Endodermal cell (in vitro differentiated cells): ENCODE results near the gene OSBPL5. TPM values are rescaled to one million over a fixed set of nuclear protein-coding genes. Genes with fewer than 3 reads are reported as not detected.
A peak's percentile ranks its signal among the peaks of the same experiment; 100 is the strongest.

Source experiments
- DNase-seq: peaks from one replicate; pipeline ENCODE4 v3.0.0-alpha.2; 2017
- H3K27ac ChIP-seq: 2 replicates; pipeline ENCODE4 v1.5.1; 2013; ENCODE audit warnings: mild to moderate bottlenecking, low read depth, low read length, moderate library complexity
- H3K27me3 ChIP-seq: 2 replicates; pipeline ENCODE4 v1.6.1; 2013; ENCODE audit warnings: mild to moderate bottlenecking, low read length, moderate library complexity; ENCODE audit not compliant: insufficient read depth, control insufficient read depth, poor library complexity, severe bottlenecking
- H3K36me3 ChIP-seq: 2 replicates; pipeline ENCODE4 v1.7.0; 2013; ENCODE audit warnings: mild to moderate bottlenecking, low read length, moderate library complexity; ENCODE audit not compliant: control insufficient read depth, insufficient read depth
- H3K4me1 ChIP-seq: one replicate; pipeline ENCODE4 v1.7.0; 2013; ENCODE audit warnings: low read length; ENCODE audit not compliant: control insufficient read depth, insufficient read depth
- H3K4me3 ChIP-seq: 2 replicates; pipeline ENCODE4 v1.5.1; 2013; ENCODE audit warnings: mild to moderate bottlenecking, low read length, moderate library complexity
- H3K9ac ChIP-seq: 2 replicates; pipeline ENCODE4 v1.6.1; 2013; ENCODE audit warnings: mild to moderate bottlenecking, low read length, moderate library complexity; ENCODE audit not compliant: poor library complexity, severe bottlenecking; ENCODE audit errors: extremely low read depth
- H3K9me3 ChIP-seq: 2 replicates; pipeline ENCODE4 v1.6.1; 2013; ENCODE audit warnings: mild to moderate bottlenecking, low read length, moderate library complexity; ENCODE audit not compliant: control insufficient read depth
- H3K27ac Mint-ChIP-seq: 2 replicates; pipeline ENCODE4 v1.8.0; 2020; ENCODE audit warnings: mixed read lengths
- H3K27me3 Mint-ChIP-seq: 2 replicates; pipeline ENCODE4 v1.8.0; 2021; ENCODE audit warnings: mild to moderate bottlenecking, mixed read lengths; ENCODE audit not compliant: insufficient read depth
- H3K36me3 Mint-ChIP-seq: 2 replicates; pipeline ENCODE4 v1.8.0; 2020; ENCODE audit warnings: low read depth, mixed read lengths
- H3K4me1 Mint-ChIP-seq: 2 replicates; pipeline ENCODE4 v1.8.0; 2020; ENCODE audit warnings: mixed read lengths
- H3K4me3 Mint-ChIP-seq: 2 replicates; pipeline ENCODE4 v1.8.0; 2020; ENCODE audit warnings: mild to moderate bottlenecking, moderate library complexity, mixed read lengths
- H3K9me3 Mint-ChIP-seq: 2 replicates; pipeline ENCODE4 v1.8.0; 2020; ENCODE audit warnings: mild to moderate bottlenecking, mixed read lengths
- WGBS, 2 experiments: methylation state at CpG; one replicate each; pipeline versions ENCODE4 v1.1.5 to v1.1.7; 2013; ENCODE audit warnings: missing lambda C conversion rate in 2 of 2, mixed read lengths in 1 of 2; ENCODE audit not compliant: insufficient coverage in 1 of 2, insufficient read length in 1 of 2; 5-methylcytosine and 5-hydroxymethylcytosine counted together
- total RNA-seq, 2 donors: library from RNA; stranded (reverse); fragmentation: NEBNext Ultra II Directional in 1 of 2; extraction: Animal tissue kit (Norgen Biotek cat#: 25700) in 1 of 2; gene quantifications; 2 replicates in 1 of 2; 3 replicates in 1 of 2; pipeline ENCODE4 v1.2.1, GENCODE V29; 2021
- TF ChIP-seq, protein P1 (sequence below): fragments of 200-600 bp; sonication (generic); conservative IDR thresholded peaks from 2 replicates; pipeline ENCODE4 v1.5.0; 2021; ENCODE audit warnings: antibody characterized with exemption, mild to moderate bottlenecking

OSBPL5 gene
- total RNA-seq, 2 donors from 2014 or later: 1.2 to 4.8 TPM

GRCh38 chr11:3167143-3168119 lies 2.3 kb upstream of the OSBPL5 start:
- no peaks in the 10 kb centered on the region for H3K36me3 ChIP-seq
- peaks cover 12% of the 10 kb centered on the region for H3K4me1 ChIP-seq
- peaks cover 90% of the 10 kb centered on the region for H3K27me3 Mint-ChIP-seq
- 89 to 91% methylated on average over 17 to 20 of the region's 20 CpGs for WGBS, 2 experiments
- H3K27ac ChIP-seq: no peak overlapping the region
- H3K9me3 ChIP-seq: no peaks in the 10 kb centered on the region
- no peak for DNase-seq
- H3K4me3 ChIP-seq: no peak overlapping the region
- peaks cover 94% of the 10 kb centered on the region for H3K27me3 ChIP-seq
- H3K36me3 Mint-ChIP-seq: no peaks in the 10 kb centered on the region
- no peak overlapping the region for H3K27ac Mint-ChIP-seq
- peaks cover 12% of the 10 kb centered on the region for H3K4me1 Mint-ChIP-seq
- H3K9ac ChIP-seq: no peak overlapping the region
- no peak overlapping the region for H3K4me3 Mint-ChIP-seq
- TF ChIP-seq, protein P1, sequence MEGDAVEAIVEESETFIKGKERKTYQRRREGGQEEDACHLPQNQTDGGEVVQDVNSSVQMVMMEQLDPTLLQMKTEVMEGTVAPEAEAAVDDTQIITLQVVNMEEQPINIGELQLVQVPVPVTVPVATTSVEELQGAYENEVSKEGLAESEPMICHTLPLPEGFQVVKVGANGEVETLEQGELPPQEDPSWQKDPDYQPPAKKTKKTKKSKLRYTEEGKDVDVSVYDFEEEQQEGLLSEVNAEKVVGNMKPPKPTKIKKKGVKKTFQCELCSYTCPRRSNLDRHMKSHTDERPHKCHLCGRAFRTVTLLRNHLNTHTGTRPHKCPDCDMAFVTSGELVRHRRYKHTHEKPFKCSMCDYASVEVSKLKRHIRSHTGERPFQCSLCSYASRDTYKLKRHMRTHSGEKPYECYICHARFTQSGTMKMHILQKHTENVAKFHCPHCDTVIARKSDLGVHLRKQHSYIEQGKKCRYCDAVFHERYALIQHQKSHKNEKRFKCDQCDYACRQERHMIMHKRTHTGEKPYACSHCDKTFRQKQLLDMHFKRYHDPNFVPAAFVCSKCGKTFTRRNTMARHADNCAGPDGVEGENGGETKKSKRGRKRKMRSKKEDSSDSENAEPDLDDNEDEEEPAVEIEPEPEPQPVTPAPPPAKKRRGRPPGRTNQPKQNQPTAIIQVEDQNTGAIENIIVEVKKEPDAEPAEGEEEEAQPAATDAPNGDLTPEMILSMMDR: peak; percentile 26
- H3K9me3 Mint-ChIP-seq: no peaks in the 10 kb centered on the region

DNA sequence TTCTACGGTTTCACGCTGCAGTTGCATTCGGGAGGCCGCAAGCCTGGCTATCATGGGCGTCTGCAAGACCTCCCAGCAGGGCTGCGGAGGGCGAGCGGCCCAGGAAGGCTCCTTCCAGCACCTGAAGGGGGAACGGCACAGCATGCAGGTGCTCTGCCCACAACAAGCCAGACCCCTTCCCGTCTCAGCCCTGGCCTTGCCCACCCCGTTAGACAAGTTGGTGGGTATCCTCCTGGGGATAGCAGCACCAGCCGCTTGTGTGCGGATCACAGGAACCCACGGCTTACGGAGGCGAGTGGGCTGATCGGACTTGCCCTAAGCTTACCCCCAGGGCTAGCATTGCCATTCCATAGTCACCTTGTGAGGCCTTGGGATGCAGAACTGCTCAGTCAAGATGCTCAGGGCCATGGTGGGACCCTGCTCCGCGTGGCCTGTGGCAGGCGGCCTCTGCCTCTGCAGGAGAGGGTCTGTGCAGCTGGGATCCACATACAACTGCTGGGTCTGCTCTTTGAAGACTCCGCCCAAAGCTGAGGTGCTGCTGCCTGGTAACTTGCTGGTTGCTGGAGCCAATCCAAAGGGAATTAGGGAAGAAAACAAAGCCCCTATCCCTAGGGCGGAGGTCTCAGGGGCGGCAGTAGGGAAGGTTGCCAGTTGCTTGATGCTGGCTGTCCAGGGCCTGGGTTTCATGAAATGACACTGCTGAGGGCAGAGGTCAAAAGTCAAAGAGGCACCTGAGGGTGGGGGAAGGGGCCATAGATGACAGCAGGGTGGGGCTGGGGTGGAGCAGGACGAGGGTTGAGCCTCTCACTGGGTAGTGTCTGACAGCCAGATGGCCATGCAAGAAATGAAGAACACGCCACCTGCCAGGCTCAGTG lies 1.4 kb upstream of the OSBPL5 start:
- no peak overlapping the region for H3K4me3 Mint-ChIP-seq
- H3K27ac Mint-ChIP-seq: no peak overlapping the region
- no peak overlapping the region for H3K9ac ChIP-seq
- H3K36me3 Mint-ChIP-seq: no peaks in the 10 kb centered on the region
- H3K4me3 ChIP-seq: no peak overlapping the region
- H3K36me3 ChIP-seq: no peaks in the 10 kb centered on the region
- peaks cover 90% of the 10 kb centered on the region for H3K27me3 Mint-ChIP-seq
- TF ChIP-seq, protein P1: no peak
- no peak overlapping the region for H3K27ac ChIP-seq
- no peaks in the 10 kb centered on the region for H3K9me3 ChIP-seq
- peaks cover 12% of the 10 kb centered on the region for H3K4me1 Mint-ChIP-seq
- peak; percentile 59 for DNase-seq
- 84 to 88% methylated on average over 14 to 25 of the region's 25 CpGs for WGBS, 2 experiments
- H3K27me3 ChIP-seq: peaks cover 94% of the 10 kb centered on the region
- H3K9me3 Mint-ChIP-seq: no peaks in the 10 kb centered on the region
- H3K4me1 ChIP-seq: peaks cover 12% of the 10 kb centered on the region

- H3K27me3 ChIP-seq: peaks cover 94% of the 10 kb centered on the region
These were observed 782 bp upstream of the OSBPL5 start for GRCh38 chr11:3165916-3166267.

More at GRCh38 chr11:3165916-3166267, 782 bp upstream of the OSBPL5 start:
- Histone ChIP-seq H3K4me1 (peaks cover 12% of the 10 kb centered on the region), H3K27ac (no peak overlapping the region), H3K9ac (no peak overlapping the region), H3K9me3 (no peaks in the 10 kb centered on the region), H3K4me3 (no peak overlapping the region), H3K36me3 (no peaks in the 10 kb centered on the region)
- H3K4me3 Mint-ChIP-seq: peak overlapping the region; percentile 57
- WGBS, 2 experiments: 84 to 88% methylated on average over 5 of the region's 5 CpGs
- H3K27me3 Mint-ChIP-seq: peaks cover 90% of the 10 kb centered on the region
- TF ChIP-seq, protein P1: no peak
- DNase-seq: no peak
- no peaks in the 10 kb centered on the region for H3K36me3 Mint-ChIP-seq
- H3K27ac Mint-ChIP-seq: no peak overlapping the region
- H3K9me3 Mint-ChIP-seq: no peaks in the 10 kb centered on the region
- H3K4me1 Mint-ChIP-seq: peaks cover 14% of the 10 kb centered on the region
